ENCODE data around the gene GRM4.

GRCh38 chr6:34044945-34045595 is 100.8 kb downstream of the GRM4 start:
- TF ChIP-seq EZH2 (IDR thresholded peaks at IDR 0.05; ENCODE audit: insufficient read depth, poor library complexity, severe bottlenecking) (no peak), EZH2phosphoT487 (IDR thresholded peaks at IDR 0.05; ENCODE audit: insufficient read depth, low read depth) (no peak)
